Measurements from ENCODE around the gene TNKS1BP1. TPM values are rescaled to one million over a fixed set of nuclear protein-coding genes. Genes with fewer than 3 reads are reported as not detected.

The TNKS1BP1 gene
- 64.6 to 87.4 TPM (median 82.4 TPM) in 5 replicates for total RNA-seq (2022; extraction: Qiagen RNA extraction; ENCODE audit: low read depth)

GRCh38 chr11:57324886-57325734 lies at the start of gene TNKS1BP1:
TNKS1BP1 (minus strand) TSS chr11:57324952; CDS start chr11:57321885, 3,067 bp downstream.

GRCh38 chr11:57338142-57338541 lies 13.4 kb upstream of the TNKS1BP1 start, which contains the start of gene P2RX3:
P2RX3 (plus strand) TSS chr11:57338352; CDS start chr11:57338551, 199 bp downstream.

GRCh38 chr11:57335343-57336110 lies 10.8 kb upstream of the TNKS1BP1 start, which contains the start of gene SSRP1:
SSRP1 (minus strand) TSS chr11:57335892; CDS start chr11:57335121, 771 bp downstream.

Other genes with a start within 250 kb of the TNKS1BP1 start
- gene LRRC55, start 143.0 kb downstream of the TNKS1BP1 start, total RNA-seq (2022; extraction: Qiagen RNA extraction; ENCODE audit: low read depth): not detected in 5 replicates
- gene APLNR, start 87.7 kb downstream of the TNKS1BP1 start, total RNA-seq (2022; extraction: Qiagen RNA extraction; ENCODE audit: low read depth): 0.03 to 0.13 TPM (median 0.09 TPM) in 4 of 5 replicates, not detected in the other
- 217 to 261 TPM (median 235 TPM) in 5 replicates for gene SSRP1, start 10.9 kb upstream of the TNKS1BP1 start, total RNA-seq (2022; extraction: Qiagen RNA extraction; ENCODE audit: low read depth)
- gene P2RX3, start 13.4 kb upstream of the TNKS1BP1 start, total RNA-seq (2022; extraction: Qiagen RNA extraction; ENCODE audit: low read depth): 0.13 to 0.24 TPM (median 0.16 TPM) in 5 replicates
- gene PRG3, start 56.2 kb upstream of the TNKS1BP1 start, total RNA-seq (2022; extraction: Qiagen RNA extraction; ENCODE audit: low read depth): not detected in 5 replicates
- 0.07 TPM in 1 of 5 replicates, not detected in the others for gene PRG2, start 65.7 kb upstream of the TNKS1BP1 start, total RNA-seq (2022; extraction: Qiagen RNA extraction; ENCODE audit: low read depth)
- gene SLC43A3, start 102.2 kb upstream of the TNKS1BP1 start, total RNA-seq (2022; extraction: Qiagen RNA extraction; ENCODE audit: low read depth): 0.32 to 1.0 TPM (median 0.67 TPM) in 5 replicates
- gene RTN4RL2, start 135.6 kb upstream of the TNKS1BP1 start, total RNA-seq (2022; extraction: Qiagen RNA extraction; ENCODE audit: low read depth): 60.5 to 129 TPM (median 112 TPM) in 5 replicates
- gene SLC43A1, start 190.8 kb upstream of the TNKS1BP1 start, total RNA-seq (2022; extraction: Qiagen RNA extraction; ENCODE audit: low read depth): 1.8 to 3.4 TPM (median 3.1 TPM) in 5 replicates
- 160 to 189 TPM (median 170 TPM) in 5 replicates for gene TIMM10, start 205.8 kb upstream of the TNKS1BP1 start, total RNA-seq (2022; extraction: Qiagen RNA extraction; ENCODE audit: low read depth)
- not detected in 5 replicates for gene SMTNL1, start 212.6 kb upstream of the TNKS1BP1 start, total RNA-seq (2022; extraction: Qiagen RNA extraction; ENCODE audit: low read depth)
- gene UBE2L6, start 242.7 kb upstream of the TNKS1BP1 start, total RNA-seq (2022; extraction: Qiagen RNA extraction; ENCODE audit: low read depth): 29.5 to 37.8 TPM (median 32.7 TPM) in 5 replicates